Loucy (cell line): ENCODE measurements around the gene MRTFA.

Experiments
- EZH2phosphoT487 ChIP-seq: fragments of 200-600 bp; IDR thresholded peaks from 2 replicates; pipeline ENCODE4 v1.6.1; 2018; ENCODE audit warnings: antibody characterized with exemption, mild to moderate bottlenecking, moderate library complexity, borderline replicate concordance
- TF ChIP-seq, protein P1 (sequence below): fragments of 200-600 bp; sonication (generic); conservative IDR thresholded peaks from 2 replicates; pipeline ENCODE4 v1.5.1; 2014; ENCODE audit warnings: mild to moderate bottlenecking, antibody characterized with exemption, low read length

DNA sequence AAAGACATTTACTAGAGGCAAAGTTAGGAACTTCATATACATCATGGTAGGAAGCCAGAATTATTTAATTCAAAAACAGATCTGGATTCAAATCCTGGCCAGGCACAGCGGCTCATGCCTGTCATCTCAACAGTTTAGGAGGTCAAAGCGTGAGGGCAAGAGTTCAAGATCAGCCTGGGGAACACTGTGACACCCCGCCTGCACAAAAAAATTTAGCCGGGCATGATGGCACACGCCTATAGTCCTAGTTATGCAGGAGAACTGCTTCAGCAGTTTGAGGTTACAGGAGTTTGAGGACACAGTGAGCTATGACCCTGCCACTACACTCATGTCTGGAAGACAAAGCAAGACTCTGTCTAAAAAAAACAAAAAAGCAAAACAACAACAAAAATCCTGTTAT is 8.9 kb downstream of the MRTFA start:
- TF ChIP-seq, protein P1, sequence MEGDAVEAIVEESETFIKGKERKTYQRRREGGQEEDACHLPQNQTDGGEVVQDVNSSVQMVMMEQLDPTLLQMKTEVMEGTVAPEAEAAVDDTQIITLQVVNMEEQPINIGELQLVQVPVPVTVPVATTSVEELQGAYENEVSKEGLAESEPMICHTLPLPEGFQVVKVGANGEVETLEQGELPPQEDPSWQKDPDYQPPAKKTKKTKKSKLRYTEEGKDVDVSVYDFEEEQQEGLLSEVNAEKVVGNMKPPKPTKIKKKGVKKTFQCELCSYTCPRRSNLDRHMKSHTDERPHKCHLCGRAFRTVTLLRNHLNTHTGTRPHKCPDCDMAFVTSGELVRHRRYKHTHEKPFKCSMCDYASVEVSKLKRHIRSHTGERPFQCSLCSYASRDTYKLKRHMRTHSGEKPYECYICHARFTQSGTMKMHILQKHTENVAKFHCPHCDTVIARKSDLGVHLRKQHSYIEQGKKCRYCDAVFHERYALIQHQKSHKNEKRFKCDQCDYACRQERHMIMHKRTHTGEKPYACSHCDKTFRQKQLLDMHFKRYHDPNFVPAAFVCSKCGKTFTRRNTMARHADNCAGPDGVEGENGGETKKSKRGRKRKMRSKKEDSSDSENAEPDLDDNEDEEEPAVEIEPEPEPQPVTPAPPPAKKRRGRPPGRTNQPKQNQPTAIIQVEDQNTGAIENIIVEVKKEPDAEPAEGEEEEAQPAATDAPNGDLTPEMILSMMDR = no peak
- no peak for TF ChIP-seq EZH2phosphoT487
